ENCODE measurements around the gene FNDC8.
"Not testable (repeated sequence)": the region's sequence is repeated elsewhere in the genome, so short reads cannot be mapped to it uniquely, and the experiment has no call there.

Gene FNDC8

DNA sequence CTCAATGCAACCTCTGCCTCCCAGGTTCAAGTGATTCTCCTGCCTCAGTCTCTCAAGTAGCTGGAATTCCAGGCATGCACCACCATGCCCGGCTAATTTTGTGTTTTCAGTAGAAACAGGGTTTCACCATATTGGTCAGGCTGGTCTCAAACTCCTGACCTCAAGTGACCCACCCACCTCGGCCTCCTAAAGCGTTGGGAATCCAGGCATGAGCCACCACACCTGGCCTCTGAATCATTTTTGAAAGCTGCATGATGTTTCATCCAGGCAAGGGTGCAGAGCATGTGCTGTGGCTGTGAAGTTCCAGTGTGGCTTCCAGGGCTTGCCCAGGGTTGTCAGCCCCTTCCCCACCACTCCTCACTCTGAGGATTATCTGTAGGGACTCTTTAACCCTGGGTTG lies 50.9 kb downstream of the FNDC8 start:
- DNase-seq: not testable (repeated sequence)

- DNase-seq: no peak
Observed at GRCh38 chr17:35174835-35175334, 53.5 kb downstream of the FNDC8 start.

DNA sequence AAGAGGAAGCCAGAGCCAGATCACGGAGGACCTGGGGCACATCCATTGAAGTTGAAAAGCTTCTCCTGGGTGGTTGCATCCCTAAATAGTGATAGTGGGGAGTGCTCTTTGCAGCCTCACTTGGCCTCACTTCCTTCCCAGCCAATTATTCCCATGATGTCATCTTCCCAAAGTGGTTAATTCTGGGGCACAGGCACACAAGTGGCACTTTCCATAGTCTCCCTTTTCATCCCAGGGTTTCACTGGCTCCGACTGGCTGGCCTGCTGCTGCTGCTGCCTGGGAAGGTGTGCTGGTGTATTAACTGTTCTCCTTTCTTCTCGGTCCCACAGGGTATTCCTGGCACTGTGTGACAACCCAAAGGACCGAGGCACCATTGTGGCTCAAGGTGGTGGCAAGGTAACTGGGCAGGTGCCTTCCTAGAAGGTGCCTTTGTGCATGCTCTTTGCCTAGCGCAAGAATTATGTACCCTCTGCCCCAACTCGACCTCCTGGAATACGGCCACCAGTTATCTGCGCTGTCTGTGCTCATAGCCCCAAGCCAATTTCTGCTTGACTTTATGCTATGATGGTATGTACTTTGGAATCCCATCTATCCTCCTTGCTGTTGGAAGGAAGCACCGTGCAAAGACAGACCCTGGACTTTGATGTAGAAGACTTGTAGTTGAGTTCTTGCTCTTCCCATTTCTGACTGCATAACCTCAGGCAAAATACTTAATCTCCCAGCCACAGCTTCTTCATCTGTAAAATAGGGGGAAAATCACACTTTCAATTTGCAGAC lies 54.4 kb downstream of the FNDC8 start:
- no peak for DNase-seq

DNA sequence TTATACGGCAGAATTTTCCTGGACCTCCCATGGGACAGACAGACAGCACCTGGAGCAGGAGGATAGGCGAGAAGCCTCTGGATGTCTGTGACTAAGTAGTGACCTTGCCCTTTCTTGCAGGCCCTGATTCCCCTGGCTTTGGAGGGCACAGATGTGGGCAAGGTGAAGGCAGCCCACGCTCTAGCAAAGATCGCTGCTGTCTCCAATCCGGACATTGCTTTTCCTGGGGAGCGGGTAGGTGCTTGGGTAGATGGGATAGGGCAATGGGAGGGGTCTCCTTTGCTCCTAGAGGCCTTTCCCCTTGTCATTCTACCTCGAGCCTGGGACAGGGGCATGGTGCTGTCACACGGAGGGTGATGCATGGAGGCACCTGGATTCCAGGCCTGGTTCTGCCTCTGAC lies 55.5 kb downstream of the FNDC8 start:
- no peak for DNase-seq

DNA sequence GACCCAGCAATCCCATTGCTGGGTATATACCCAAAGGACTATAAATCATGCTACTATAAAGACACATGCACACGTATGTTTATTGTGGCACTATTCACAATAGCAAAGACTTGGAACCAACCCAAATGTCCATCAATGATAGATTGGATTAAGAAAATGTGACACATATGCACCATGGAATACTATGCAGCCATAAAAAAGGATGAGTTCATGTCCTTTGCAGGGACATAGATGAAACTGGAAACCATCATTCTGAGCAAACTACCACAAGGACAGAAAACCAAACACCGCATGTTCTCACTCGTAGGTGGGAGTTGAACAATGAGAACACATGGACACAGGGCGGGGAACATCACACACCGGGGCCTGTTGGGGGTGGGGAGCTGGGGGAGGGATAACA lies 58.0 kb downstream of the FNDC8 start:
- DNase-seq: not testable (repeated sequence)
